NCI-H2196 treated with DMSO at 0.1 percent for 48 hours (cell line): Measurements from ENCODE around the gene VCL.
A peak's percentile ranks its signal among the peaks of the same experiment; 100 is the strongest.
"Not testable (repeated sequence)": the region's sequence is repeated elsewhere in the genome, so short reads cannot be mapped to it uniquely, and the experiment has no call there.

ENCODE experiments used
- DNase-seq: peaks from one replicate; lab custom pipeline; 2025; ENCODE audit not compliant: unreplicated experiment; lab: John Stamatoyannopoulos, UW

Gene VCL

GRCh38 chr10:74146980-74147379, 149.1 kb downstream of the VCL start:
- DNase-seq = not testable (repeated sequence)

- peak; percentile 94 for DNase-seq
Measured at GRCh38 chr10:74150204-74150989, 152.5 kb downstream of the VCL start, which contains the start of gene AP3M1. AP3M1 (minus strand) TSS chr10:74150828; CDS start chr10:74138379, 12,449 bp downstream.

- DNase-seq = peak; percentile 96
Measured at GRCh38 chr10:74150990-74151878, 153.3 kb downstream of the VCL start, which contains the start of gene ADK. ADK (plus strand) TSS chr10:74151221; CDS start chr10:74151279, 58 bp downstream.

DNA sequence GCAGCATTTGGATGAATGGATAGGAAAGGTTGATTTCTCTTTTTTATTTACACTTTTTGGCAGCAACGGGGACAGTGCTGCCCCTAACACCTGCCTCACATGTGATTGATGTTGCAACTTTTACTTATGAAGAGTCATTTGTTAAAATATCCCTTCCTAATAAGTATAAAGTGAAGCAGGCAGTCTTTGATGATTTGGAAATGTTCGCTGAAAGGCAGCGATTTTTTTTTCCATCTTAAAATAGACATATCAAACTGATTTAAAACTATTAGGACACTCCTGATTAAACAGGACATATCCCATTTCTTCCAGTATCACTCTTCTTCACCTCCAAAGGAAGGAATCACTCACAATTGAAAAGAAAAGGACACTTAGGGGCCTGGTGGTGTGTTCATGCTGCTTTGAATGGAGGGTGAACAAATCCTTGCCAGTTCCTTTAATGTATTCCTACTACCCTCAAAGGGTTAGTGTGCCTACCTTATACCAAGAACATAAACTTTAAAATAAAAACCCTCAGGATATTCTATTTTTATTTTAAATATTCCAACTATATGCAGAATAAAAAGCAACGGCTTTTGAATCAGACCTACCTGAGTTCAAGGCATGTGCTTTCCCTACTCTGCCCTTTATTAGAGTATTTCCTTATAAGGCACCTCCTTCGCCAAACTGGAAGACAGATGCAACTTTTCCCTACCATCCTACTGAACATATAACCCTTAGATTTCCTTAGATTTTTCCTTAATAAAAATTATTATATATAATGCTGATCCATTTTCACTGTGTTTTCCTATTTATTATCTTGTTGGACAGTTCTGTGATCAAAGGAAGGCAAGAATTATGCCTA, 154.2 kb downstream of the VCL start:
- DNase-seq = no peak

DNA sequence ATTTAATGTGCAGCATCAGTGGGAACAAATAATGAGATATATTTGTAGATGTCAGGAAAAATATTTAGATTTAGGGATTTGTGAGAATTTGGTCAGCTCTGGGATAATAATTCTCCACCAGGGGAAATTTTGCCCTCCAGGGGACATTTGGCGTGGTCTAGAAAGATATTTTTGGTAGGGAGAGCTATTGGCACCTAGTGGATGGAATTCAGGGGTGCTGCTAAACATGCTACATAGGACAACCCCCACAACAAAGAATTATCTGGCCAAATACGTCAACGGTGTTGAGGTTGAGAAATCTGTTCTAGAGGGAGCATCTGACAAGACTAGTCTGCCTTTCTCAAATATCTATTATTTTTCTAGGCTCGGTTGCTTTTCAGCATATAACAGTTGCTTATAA, 155.2 kb downstream of the VCL start:
- DNase-seq = peak; percentile 10

- DNase-seq = no peak
Measured at GRCh38 chr10:74153676-74154075, 155.8 kb downstream of the VCL start.

- no peak for DNase-seq
Measured at GRCh38 chr10:74156919-74157289, 159.0 kb downstream of the VCL start.

- no peak for DNase-seq
Measured at GRCh38 chr10:74160013-74160412, 162.1 kb downstream of the VCL start.

DNA sequence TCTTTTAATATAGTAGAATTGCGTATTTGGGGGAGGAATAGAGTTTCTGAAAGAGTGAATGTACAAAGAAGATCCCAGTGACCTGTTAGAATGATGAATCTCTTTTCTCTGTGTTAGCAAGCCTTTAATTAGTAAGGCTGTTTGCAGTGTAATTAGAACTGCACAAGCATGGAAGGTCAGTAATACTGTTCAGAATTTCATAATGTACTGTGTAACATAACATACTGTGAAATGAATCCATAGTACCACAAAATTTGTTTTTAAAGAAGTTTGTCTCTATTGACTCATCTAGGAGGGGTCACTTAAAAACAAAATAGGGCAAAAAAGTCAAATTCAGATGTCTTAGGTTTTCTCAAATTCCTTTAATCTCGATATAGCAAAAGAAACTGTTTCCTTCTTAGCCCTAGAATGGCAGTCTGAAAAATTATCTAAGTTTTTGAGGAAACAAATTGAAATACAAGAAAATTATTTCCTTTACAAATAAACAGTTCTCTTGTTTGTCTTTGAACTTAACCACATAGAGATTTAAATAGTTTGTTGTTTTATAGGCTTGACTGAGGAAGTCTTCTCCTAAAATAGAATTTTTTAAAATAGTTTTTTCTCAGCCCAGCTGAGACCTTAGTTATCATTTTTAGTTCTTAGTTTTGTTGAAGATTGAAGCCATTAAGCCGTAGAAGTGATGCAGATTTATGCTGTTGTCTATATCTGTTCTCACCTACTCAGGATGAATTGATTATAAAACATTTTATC, 165.6 kb downstream of the VCL start:
- DNase-seq = no peak

DNA sequence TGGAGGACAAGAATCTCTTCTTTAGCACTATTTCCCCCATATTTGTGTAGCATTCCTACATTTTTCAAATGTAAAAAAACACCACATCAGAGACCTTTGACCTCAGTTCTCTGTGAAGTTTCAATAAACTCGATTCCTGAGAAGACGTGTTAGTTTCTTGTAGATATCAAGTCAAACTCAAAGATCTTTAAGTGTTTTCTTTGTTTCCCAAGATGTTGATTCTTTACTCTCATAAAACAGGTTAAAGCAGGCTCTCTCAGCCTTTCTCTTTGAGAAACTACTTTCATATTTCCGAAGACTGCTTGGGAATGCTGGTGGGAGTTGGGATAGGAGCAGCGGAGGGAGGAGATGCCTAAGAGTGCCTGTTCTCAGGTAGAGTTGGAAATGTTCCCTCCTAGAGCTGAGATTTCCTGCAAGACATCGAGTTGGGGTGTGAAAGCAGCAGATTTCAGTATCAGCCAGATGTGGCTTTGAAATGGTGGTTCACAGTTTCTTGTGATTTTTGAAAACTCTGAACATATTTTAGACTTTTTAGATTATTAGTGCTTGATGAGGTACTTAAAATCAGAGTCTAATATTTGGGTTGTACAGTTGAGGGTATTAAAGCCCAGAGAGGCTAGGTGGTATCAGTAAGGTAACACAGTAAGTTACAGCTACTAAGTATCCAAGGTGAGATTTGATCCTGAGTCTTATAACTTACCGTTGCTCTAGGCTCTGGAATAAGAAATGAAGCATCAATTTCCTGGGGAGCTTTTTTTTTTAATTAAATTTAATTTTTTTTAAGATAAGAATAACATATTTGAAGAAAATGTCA, 167.0 kb downstream of the VCL start:
- no peak for DNase-seq

DNA sequence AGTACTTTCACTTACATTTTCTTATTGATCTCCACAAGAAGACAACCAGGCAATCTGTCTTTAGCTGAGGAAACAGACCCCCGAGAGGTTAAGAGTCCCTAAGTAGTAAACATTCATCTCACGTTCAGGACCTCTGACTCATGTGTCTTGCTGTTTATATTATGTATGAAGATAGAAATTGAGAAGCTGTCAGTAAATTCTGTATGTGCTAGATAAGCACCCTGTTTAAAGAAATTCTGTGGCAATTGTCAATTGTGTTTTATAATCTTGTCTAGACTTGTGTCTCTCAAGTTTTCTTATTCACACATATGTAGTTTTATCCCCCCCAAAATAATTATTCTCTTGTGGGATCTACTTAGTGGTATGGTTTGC, 167.6 kb downstream of the VCL start:
- DNase-seq = no peak

DNA sequence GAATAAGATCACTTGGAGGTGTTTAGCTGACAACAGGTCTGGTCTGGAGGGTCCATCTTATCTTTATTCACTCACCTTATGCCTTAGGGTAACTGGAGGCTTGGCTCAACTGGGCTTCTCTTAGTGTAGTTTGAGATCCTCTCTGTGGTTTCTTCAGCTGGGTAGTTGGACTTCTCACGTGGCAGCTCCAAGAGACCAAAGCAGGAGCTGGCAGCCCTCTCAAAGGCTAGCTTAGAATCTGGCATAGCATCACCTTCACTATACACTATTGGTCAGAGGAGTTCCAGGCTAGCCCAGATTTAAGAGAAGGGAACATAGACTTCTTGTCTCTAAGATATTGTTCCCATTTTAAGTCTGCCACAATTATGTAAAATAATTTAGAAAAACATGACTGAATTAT, 169.5 kb downstream of the VCL start:
- DNase-seq = no peak
